Pancreas (tissue), 10 donors: Measurements from ENCODE around the gene RHOBTB3. TPM values are rescaled to one million over a fixed set of nuclear protein-coding genes. Genes with fewer than 3 reads are reported as not detected.

ENCODE experiments used
- ATAC-seq, 4 donors: fragments of 200-7000 bp; cut with Tn5 transposase; one replicate each; pipeline versions ENCODE4 v1.8.0 to v1.9.1; 2020; ENCODE audit warnings: mild to moderate bottlenecking in 4 of 4, moderate library complexity in 4 of 4
- DNase-seq, 6 donors: peaks; one replicate each; pipeline ENCODE4 v3.0.0-alpha.2; 2020
- FAIRE-seq: peaks from 2 replicates; lab custom pipeline; 2012; peaks lifted over from hg19 to GRCh38; lab: Jason Lieb, UNC
- H3K27ac ChIP-seq, 4 donors: fragments of 200-600 bp; sonication (generic); 1 replicate in 3 of 4; 2 replicates in 1 of 4; pipeline versions ENCODE4 v1.5.0 to v1.8.0; 2020
- H3K27me3 ChIP-seq, 4 donors: fragments of 200-600 bp; one replicate each; pipeline ENCODE4 v1.8.0; 2021
- H3K36me3 ChIP-seq, 3 donors: fragments of 200-600 bp; sonication (generic) in 1 of 3; one replicate each; pipeline versions ENCODE4 v1.5.0 to v1.8.0; 2020 to 2021
- H3K4me1 ChIP-seq, 3 donors: fragments of 200-600 bp; one replicate each; pipeline ENCODE4 v1.8.0; 2021
- H3K4me3 ChIP-seq, 4 donors: fragments of 200-600 bp; sonication (generic) in 2 of 4; one replicate each; pipeline versions ENCODE4 v1.5.0 to v1.8.0; 2020 to 2021
- H3K9me3 ChIP-seq, 4 donors: fragments of 200-600 bp; one replicate each; pipeline ENCODE4 v1.8.0; 2021
- CTCF ChIP-seq, 4 donors: fragments of 200-600 bp; sonication (generic) in 3 of 4; IDR thresholded peaks; one replicate each; pipeline versions ENCODE4 v1.5.0 to v1.8.0; 2021; ENCODE audit warnings: antibody characterized with exemption in 4 of 4
- WGBS, 2 donors: extraction: QIAGEN DNeasy Blood & Tissue Kit; methylation state at CpG; one replicate each; pipeline ENCODE4 v1.1.7; 2013; 5-methylcytosine and 5-hydroxymethylcytosine counted together
- intact Hi-C, 3 donors: fragments of 100-400 bp; cut with DNase I; formaldehyde crosslinking; loops; one replicate each; pipeline versions ENCODE4 v1.11.1 to v1.14.2; 2022
- polyA plus RNA-seq, 2 donors: library from polyadenylated mRNA; stranded (reverse); fragments of 200-250 nt; gene quantifications; one replicate each; pipeline ENCODE4 v1.2.3, GENCODE V29; 2013
- total RNA-seq, 6 donors: library from RNA; stranded (reverse); fragmentation: NEBNext Ultra II Directional in 4 of 6; extraction: Animal tissue kit (Norgen Biotek cat#: 25700) in 4 of 6; gene quantifications; one replicate each; pipeline versions ENCODE4 v1.2.1 to v1.2.4, GENCODE V29; 2021 to 2023
- donor health status: healthy with polysubstance abuse.
- donor health status: DM: no; HTN: no; CAD: no; lungs with moderate emphysema.
- donor health status: DM: no; HTN: no; CAD: no.
- donor health status: control.
- donor health status: control.
- donor health status: Bipolar disorder and iron deficiency.
- donor health status: DM: yes; HTN: yes; CAD: no.
- donor health status: DM: no; HTN: no; CAD: no.
- donor health status: DM: no; HTN: no; CAD: no.
- donor health status: DM: yes; HTN: yes; CAD: no.

The RHOBTB3 gene
- total and polyA plus RNA-seq, 8 donors = 32.5 to 190 (median 77.3) TPM

GRCh38 chr5:95838556-95838955 lies 107.4 kb downstream of the RHOBTB3 start:
- intact Hi-C loops = no loop called here
- FAIRE-seq = no peak
- DNase-seq = no peak
- 69 to 72% methylated on average over 1 of the region's 1 CpG for WGBS, 2 donors
- no peak overlapping the region for H3K4me3 ChIP-seq
- H3K4me1 ChIP-seq = peaks cover 12 to 26% (median 15%) of the 10 kb centered on the region in 3 donors
- no peaks in the 10 kb centered on the region for H3K36me3 ChIP-seq
- H3K9me3 ChIP-seq = no peaks in the 10 kb centered on the region
- TF ChIP-seq CTCF (IDR thresholded peaks at IDR 0.05) = no peak
- H3K27ac ChIP-seq = no peak overlapping the region
- H3K27me3 ChIP-seq = no peaks in the 10 kb centered on the region
- ATAC-seq = no peak

GRCh38 chr5:95839658-95840057 lies 108.5 kb downstream of the RHOBTB3 start:
- Histone ChIP-seq H3K36me3 (no peaks in the 10 kb centered on the region), H3K4me1 (peaks cover 12 to 22% (median 15%) of the 10 kb centered on the region in 3 donors), H3K4me3 (no peak overlapping the region), H3K9me3 (no peaks in the 10 kb centered on the region), H3K27ac (no peak overlapping the region), H3K27me3 (no peaks in the 10 kb centered on the region)
- no peak for DNase-seq
- FAIRE-seq = no peak
- 43 to 58% methylated on average over 2 of the region's 2 CpGs for WGBS, 2 donors
- no peak for ATAC-seq
- TF ChIP-seq CTCF (IDR thresholded peaks at IDR 0.05) = no peak
- intact Hi-C loops = loop anchor here in 1 of 3 donors (10.0 kb wide), 1 partner anchor 195 kb away; the partner anchor contains the start of gene RFESD

GRCh38 chr5:95840956-95841705 lies 110.0 kb downstream of the RHOBTB3 start:
- DNase-seq = no peak
- Histone ChIP-seq H3K27me3 (no peaks in the 10 kb centered on the region), H3K4me1 (peaks cover 5 to 12% (median 7%) of the 10 kb centered on the region in 3 donors), H3K4me3 (no peak overlapping the region), H3K27ac (no peak overlapping the region), H3K36me3 (no peaks in the 10 kb centered on the region), H3K9me3 (no peaks in the 10 kb centered on the region)
- 69 to 83% methylated on average over 1 of the region's 1 CpG for WGBS, 2 donors
- no peak for ATAC-seq
- intact Hi-C loops = loop anchor here in 1 of 3 donors (10.0 kb wide), 1 partner anchor 196 kb away; the partner anchor contains the start of gene RFESD
- FAIRE-seq = no peak
- TF ChIP-seq CTCF (IDR thresholded peaks at IDR 0.05) = no peak

GRCh38 chr5:95841914-95842812 lies 111.0 kb downstream of the RHOBTB3 start:
- no peak for FAIRE-seq
- no peaks in the 10 kb centered on the region for H3K36me3 ChIP-seq
- H3K4me3 ChIP-seq = no peak overlapping the region
- no peak for TF ChIP-seq CTCF (IDR thresholded peaks at IDR 0.05)
- 83 to 86% methylated on average over 8 of the region's 8 CpGs for WGBS, 2 donors
- no peaks in the 10 kb centered on the region for H3K27me3 ChIP-seq
- intact Hi-C loops = loop anchor here in 1 of 3 donors (10.0 kb wide), 1 partner anchor 197 kb away; the partner anchor contains the start of gene RFESD
- H3K9me3 ChIP-seq = no peaks in the 10 kb centered on the region
- no peak for DNase-seq
- H3K4me1 ChIP-seq = peaks cover 0 to 4% (median 0%) of the 10 kb centered on the region in 3 donors
- ATAC-seq = peak in 3 of 4 donors; percentile 19 to 50 (median 48)
- H3K27ac ChIP-seq = no peak overlapping the region
